HG03039 (cell line): ENCODE results near the gene TMEM43.

ENCODE experiments used
- ATAC-seq: cut with Tn5 transposase; IDR thresholded peaks from one replicate; pipeline ENCODE4 v1.9.1; 2021; ENCODE audit warnings: mild to moderate bottlenecking, moderate library complexity; ENCODE audit not compliant: unreplicated experiment

TMEM43 gene

DNA sequence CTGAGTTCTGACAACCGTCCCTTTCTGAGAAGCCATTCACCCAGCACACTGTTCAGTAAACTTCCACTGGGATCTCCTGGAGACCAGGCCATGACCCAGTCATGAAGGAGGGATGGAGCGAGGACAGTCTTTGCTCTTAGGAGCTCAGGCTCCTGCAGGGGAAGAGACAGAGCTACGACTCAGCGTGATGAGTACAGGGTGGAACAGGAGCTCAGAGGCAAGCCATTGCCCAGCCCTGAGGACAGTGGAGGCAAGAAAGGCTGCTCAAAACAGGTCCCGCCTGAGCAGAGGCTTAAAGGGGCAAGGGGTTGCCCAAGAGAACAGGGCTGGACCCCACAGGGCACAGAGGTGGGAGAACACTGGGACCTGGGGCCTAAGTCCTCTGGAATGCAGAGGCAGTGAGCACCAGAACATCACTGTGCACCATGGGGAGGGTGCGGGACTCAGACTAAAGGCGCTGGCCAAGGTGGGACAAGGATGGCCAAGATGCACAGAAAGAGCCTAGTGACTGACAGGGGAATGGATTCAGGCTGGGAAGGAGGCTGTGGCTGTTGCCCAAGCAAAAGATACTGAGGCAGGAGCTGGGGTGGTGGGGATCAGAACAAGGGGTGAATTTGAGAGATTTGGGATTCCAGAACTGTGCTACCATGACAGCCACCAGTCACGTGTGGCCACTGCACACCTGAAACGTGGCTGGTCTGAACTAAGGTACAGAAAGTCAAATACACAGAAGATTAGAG is 25.8 kb downstream of the TMEM43 start:
- ATAC-seq = no peak

DNA sequence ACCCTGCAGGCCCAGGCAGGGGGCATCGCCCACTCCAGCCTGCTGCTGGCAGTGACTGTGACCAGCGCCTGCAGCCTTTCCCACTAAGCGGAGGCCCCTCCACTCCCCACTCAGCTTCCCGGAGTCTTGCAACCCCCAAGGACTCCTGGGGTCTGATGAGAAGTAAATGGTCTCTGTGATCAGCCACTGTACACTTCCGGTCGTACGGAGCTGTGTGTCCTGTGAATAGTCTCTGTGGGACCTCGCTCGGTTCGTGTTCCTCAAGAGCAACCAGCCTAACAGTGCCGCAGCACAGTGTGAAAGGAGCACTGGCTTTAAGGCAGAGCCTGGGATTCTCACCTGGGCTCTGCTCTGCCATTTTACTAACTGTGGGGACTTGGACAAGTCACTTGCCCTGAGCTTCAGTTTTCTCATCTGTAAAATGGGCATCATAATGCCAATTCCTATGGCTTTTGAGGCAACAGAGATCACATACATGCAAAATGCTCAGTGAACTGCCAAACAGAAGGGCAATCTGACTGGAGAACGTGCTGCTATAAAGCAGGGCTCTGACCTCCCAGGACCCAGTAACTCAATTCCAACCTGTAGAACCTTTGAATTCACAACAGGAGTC is 26.7 kb downstream of the TMEM43 start:
- ATAC-seq = no peak

DNA sequence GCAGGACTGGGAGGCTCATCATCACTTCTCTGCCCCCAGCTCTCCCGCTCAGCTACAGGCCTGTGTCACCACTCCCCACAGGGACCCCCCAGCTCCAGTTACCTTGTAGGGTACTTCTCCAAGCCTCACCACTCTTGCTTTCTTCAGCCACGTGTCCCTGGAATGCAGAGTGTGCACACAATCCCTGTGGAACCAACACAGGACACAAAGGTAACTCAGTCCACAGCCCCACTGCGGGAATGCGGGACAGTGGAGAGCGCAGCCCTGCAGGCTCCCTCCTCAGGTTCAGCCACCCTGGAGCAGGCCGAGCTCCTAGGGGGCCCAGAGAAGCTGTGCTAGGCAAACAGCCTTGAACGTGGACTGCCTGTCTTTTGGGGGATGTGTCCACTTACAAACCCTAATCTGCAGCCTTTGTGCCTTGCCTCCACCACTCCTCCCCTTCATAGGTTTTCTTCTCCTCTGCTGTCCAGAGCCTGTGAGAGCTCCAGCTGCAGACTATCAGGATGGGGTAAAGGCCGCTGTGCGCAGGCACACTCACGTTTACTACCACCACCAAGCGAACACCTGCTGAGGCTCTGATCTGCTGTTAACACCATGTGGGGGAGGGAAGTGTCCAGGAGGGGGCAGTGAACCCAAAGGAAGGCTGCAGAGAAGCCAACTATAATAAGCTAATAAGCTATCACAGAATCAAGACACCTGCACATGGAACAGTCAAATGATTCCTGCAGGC is 27.5 kb downstream of the TMEM43 start:
- ATAC-seq = no peak

DNA sequence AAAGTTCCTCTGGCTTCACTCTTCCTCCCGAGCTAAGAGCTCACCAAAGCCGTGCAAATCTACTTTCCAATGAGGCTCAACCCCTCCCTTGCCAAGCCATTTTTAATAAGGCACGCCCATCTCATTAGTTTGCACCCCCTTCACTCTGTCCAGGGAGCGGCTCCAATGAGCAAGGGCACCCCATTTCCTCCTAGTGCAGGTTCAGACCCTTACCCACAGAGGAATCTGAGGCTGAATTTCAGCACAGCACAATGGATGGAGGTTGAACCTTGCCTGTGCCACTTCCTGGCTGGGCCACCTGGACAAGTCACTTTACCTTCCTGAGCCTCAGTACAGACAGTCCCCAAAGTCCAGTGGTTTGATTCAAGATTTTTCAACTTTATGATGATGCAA is 28.1 kb downstream of the TMEM43 start:
- no peak for ATAC-seq

DNA sequence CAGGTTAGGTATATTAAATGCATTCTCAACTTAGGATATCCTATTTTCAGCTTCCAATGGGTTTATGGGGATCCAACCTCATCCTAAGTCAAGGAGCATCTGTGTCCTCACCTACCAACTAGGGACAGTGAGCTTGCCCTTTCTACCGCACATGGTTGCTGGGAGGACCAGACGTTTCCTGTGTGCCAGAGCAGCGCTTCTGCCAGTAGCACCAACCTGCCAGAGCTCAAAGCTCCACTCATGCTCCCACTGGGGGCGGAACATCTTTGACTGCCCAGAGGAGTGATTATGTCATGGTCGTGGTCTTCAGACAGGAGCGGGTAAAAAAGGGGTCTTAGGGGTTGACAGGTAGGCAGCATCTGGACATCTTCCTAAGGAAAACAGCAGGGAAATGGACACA is 28.8 kb downstream of the TMEM43 start:
- no peak for ATAC-seq

DNA sequence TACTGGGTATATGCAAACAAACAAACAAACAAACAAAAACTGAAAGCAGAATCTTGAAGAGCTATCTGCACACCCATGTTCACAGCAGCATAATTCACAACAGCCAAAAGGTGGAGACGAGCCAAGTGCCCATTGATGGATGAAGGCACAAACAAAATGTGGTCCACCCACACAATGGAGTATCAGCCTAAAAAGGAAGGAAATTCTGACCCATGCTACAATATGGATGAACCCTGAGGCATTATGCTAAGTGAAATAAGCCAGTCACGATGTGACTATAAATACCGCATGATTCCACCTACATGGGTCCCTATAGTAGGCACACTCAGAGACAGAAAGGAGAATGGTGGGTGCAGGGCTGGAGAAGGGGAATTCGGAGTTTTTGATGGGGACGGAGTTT is 29.4 kb downstream of the TMEM43 start:
- ATAC-seq = no peak

DNA sequence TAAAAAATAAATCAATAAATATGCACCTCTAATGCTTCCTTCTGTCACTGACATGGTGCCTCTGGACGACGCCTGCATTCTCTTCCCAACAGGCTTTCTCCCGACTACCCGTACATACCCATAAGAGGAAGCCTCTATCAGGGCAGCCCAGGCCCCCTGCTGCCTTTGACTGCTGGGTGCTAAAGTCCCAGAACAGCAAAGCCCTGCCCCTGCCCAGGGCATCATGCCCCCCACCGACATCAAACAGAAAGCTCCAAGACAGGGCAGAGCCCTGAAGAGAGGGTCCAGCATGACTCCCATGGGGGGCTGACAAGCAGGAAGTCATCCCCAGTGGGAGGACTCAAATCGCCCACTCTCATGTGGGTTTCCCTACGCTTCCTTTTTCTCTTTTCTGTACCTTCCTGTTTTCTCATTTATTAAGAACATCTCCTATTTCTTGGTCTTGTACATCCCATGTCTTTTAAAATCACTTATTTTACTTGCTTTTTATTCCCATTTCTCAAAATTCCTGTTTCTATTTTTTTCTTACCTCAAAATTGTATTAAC is 30.1 kb downstream of the TMEM43 start:
- ATAC-seq = no peak

DNA sequence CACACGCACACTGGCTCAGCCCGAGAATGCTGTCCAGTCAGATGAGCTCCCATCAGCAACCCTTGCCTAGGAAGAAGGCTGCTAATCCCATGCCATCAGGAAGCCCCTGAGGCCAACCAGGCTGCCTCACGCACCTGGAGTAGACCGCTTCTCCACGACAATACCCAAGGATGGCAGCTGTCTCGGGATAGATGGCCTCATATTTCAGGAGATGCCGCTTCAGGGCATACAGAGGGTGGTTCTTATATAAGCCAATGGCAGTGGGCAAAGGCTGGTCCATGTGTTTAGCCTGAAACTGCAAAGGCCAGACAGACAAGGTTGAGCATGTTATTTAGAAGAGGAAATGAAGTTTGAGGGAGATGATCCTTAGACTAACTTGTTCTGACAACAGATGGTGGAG is 31.3 kb downstream of the TMEM43 start:
- ATAC-seq = no peak

DNA sequence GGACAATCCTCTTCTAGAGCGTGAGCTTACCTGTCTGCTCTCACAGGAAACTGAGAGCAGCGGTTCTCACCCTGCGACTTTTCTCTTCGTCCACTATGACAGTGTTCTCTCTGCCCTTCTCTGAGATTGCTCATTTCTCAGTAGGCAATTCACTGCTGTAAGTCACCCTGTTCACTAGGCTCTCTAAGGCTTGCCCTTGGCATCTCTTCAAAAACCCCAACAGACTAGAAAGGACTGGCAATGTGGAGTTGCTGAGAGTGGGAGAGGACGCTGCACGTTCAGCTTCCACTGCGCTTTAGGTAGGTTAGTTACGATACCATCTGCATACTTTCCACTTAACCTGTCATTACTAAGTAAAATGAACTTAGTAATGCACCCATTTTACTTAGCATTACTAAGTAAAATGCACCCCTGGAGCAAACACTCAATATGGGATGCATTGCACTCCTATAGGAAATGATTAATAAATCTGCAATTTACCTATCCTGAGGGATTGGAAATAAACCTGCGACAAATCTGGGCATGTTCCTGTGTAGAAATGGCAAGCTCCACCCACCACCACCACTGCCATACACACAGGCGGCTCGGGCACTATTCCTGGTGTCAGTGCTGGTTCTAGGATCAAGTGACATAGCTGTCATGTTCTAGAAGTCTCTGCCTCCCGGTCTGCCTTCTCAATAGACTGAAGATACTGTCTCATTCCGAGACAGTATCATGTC is 32.1 kb downstream of the TMEM43 start:
- ATAC-seq = no peak

DNA sequence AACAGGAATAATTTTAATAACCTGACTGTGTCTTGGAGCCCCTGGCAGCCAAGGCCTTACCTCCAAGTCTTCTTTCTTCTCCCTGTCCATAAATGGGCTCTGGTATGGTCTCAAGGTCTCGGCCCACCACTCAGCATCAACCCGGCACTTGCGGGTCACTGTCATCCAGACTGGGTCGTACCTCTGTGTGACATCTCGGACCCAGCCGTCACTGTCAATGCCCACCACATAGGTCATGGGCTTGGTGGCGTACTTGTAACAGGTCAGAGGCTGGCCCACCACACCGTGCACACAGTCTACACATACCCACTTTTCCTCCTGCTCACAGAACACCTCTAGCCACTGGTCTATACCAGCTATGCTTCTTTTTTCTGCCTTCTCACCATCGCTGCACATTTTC is 33.1 kb downstream of the TMEM43 start:
- no peak for ATAC-seq

DNA sequence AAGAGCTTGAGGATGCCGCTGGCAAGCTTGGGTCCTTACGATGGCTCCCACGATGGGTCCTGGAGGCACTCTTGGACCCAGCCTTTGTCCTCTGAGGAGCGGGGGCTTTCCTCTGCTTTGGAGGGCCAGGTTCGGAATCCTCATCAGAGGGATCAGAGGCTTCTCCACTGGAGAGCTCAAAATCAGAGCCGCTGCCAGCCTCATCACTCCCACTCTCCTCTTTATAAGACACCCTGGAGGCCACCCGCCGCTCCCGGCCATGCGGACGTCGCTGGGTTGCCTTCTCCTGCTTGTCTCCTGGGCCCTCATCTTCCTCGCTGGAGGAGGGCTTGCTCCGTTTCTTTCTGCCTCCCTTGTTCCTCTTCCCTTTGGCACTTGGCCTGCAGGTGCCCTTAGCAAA is 33.5 kb downstream of the TMEM43 start:
- no peak for ATAC-seq

DNA sequence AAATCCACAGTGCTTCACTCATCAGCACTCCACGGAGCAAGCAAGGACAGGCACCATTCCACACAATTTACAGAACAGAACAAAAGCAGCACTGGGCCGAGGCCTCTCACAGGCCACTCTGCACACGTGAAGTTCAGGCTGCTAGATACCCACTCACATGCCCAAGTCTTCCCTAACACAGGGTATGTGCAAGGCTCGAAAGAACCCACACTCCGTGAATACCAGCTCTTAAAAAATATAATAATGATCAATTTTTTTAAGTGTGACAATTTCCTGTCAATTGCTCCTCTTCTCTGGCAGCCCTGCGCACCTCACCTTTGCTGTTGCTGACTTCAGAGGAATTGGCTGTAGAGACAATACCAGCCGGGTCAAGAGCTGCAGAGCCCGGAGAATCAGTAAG is 34.6 kb downstream of the TMEM43 start:
- ATAC-seq = no peak

DNA sequence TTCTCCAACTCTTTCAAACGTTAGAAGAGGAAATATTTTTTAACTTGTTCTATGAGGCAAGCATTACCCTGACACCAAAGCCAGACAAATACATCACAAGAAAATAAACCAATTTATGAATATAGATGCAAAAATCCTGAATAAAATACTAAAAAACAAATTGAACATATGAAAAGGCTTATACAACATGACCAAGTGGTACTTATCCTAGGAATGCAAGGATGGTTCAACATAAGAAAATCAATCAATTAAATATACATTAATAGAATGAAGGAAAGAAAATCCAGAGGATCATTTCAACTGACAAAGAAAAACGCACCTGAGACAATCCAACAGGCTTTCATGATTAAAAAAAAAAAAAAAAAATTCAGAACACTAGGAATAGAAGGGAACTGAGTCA is 36.4 kb downstream of the TMEM43 start:
- ATAC-seq = no peak

DNA sequence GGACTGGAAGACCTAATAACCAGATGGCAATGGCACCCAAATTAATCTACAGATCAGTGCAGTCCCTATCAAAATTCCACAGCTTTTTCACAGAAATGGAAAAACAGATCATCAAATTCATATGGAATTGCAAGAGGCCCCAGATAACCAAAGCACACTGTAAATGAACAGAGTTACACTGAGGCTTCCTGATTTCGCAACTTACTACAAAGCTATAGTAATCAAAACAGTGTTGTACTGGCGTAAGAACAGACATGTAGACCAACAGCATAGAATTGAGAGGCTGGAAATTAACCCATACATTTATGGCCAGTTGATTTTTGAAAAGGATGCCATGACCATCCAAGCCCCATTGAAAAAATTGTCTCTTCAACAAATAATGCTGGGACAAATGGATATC is 37.3 kb downstream of the TMEM43 start:
- no peak for ATAC-seq

DNA sequence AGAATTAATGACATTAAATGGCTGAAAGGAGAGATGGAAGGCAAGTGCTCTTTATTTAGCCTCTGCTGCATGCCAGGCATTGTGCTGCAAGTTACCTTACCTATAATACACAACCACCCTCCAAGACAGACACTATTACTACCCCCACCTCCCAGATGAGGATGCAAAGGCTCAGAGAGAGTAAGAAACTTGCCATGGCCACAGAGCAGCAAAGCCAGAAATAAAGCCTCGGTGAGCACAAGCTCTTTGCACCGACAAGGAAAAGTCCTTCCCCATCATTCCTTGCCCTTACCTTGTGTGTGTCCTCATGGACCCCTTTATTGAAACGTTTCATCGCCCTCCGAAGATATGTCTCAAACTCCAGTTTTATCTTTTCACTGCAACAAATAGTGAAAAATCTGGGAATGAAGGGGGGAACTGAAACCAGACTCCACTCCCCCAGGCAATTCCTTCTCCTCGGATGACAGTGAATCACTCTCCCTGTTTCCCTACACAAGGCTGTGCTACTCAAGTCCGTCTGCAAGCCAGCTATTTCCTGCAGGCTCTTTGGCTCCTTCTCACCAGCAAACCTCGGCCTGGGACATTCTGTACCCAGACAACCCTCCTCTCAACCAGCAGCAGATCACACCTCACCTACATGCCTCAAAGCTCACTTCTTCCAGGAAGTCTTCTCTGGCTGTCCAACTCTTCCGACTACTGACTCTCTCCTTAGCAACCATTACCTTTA is 42.2 kb downstream of the TMEM43 start:
- ATAC-seq = no peak

DNA sequence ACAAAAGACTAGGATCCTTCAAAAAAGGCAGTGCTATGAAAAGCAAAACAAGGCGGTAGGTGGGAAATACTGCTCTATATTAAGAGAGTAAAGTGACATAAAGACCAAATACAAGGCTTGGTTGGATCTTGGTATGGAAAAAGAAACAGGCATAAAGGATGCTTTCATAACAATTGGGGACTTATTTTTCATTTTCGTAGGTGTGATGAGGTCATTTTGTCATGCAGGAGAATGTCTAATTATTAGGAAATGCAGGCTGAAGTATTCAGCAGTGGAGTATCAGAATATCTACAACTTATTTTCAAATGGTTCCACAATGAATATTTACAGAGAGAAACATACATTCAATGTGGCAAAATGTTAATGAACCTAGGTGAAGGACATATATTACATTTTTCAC is 44.6 kb downstream of the TMEM43 start:
- no peak for ATAC-seq

DNA sequence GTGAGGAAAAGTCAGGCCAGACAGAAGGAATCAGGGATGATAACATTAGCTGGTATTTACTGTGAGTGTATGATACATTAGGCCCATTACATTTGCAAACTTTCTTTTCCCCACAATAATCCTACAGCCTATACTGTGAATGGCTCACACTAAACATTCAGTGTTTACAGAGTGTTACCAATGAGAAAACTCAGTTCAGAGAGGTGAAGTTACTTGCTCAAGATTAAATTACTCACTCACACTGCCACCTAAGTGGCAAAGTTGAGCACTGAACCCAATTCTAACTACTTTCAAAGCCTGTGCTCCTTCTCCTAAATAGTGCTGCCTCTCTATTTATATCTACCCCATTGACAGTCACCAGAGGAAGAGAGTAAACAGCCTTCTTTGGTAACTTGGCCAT is 45.0 kb downstream of the TMEM43 start:
- no peak for ATAC-seq

DNA sequence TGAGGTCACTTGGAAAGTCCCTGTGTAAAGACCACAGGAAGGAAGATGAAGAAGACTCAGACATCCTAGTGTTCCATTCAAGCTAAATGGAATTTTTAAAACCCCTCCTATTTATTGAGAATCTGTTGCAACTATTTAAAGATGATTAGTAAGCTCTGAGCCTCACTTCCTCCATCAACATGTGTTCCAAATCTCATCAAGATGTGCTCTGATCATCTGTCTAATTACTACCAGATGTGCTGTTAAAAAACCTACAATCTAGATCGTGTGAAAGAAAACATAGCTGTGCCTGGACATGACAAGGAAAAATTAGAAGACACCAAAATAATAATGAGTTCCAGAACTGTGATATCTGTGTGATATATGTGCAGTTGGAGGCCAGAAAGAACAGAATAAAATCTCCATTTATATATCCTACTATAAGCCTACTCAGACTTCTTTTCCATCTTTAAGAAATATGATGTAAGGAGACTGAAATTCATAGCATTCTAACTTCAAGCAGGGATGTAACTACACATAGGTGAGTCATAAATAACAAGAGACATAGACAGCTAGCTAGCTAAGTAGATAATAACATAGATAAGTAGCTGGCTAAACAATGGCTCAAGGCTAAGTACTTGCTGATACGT is 45.8 kb downstream of the TMEM43 start:
- ATAC-seq = no peak

DNA sequence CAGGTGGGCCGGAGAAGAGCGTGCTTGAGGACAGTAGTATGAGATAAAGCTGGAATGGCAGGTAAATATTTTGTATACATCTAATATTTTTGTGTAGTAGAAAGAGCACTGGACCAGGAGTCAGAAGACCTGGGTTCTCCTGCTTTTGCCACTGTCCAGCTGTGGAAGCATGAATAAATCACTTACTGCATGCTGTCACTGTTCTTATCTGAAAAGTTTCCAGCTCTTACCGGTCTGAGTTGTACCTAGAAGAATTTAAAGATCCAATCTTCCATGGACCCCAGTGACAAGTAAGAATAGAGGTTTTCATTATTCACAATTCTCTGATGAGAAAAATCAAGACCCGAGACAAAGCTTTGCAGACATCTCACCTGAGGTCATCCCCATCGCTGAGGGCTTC is 47.6 kb downstream of the TMEM43 start:
- no peak for ATAC-seq

DNA sequence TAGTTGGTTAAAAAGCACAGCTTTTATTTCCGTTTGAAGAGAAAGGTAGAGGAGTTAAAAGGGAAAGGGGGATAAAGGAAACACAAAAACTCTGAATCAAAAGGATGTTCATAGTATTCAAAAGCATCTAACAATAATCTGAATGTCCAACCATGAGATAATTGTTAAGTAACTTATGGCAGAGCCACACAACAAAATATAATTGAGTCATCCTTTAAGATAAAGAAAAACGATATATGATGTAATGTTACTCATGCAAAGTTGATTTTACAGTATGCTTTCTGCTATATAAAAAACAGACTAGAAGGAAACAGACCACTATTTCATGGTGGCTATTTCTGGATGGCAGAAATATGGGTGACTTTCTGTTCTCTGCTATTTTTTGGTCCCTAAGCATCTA is 49.6 kb downstream of the TMEM43 start:
- ATAC-seq = no peak
